ENCODE results near the gene HIF3A.
"Not testable (repeated sequence)": the region's sequence is repeated elsewhere in the genome, so short reads cannot be mapped to it uniquely, and the experiment has no call there.

The HIF3A gene

DNA sequence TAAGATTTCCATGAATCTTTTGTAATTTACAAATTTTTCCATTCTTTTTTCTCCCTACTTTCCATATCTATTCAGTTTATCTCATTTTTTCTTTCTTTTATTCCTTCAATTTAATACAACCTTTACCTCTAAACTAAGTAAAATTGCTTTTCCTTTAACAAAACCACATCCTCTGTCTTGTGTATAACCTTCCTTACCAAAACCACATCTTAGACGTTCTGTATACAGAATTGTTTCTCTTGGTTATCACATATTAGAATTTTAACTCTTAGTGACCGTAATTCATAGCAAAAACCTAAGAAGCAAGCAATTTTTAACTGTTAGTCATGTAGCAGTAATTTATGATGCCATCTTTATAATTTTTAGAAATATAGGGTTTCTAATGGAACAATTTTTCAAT lies 65.1 kb downstream of the HIF3A start:
- no peak for DNase-seq

DNA sequence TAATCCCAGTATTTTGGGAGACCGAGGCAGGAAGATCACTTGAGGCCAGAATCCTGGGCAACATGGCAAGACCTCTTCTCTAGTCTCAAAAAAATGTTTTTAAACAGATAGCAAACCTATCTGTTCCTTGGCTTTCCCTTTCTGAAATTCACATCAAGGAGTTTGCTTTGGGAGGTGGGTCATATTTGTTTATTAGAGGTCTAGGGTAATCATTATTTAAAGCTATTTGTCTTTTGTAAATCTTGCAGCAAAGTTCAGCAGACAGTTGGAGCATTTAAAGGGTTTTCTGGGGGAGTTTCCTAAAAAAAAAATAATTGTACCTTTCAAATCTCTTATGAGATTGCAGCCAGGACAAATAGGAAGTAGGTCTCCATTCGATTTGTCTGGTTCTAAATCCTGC lies 67.5 kb downstream of the HIF3A start:
- DNase-seq = no peak

- DNase-seq = no peak
These were observed 68.7 kb downstream of the HIF3A start for GRCh38 chr19:46365561-46365960.

- DNase-seq = no peak
These were observed 69.9 kb downstream of the HIF3A start for GRCh38 chr19:46366620-46367292.

DNA sequence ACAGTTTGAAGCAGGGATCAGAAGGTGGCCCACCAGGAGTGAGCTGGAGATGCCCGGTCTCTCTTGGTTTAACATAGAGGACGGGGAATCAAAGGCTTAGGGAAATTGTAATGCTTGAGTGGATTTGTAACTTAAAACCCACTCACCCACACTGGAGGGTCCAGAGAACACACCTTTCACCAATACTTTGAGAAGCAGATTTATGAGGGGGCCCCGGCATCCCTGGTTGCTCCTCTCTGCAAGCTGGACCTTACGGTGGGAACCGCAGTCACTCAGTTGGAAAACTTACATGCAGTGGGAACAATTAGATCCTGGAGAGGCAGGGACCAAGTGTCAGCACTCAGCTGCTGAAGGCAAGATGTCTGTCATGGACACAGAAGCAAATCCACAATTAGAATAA lies 70.6 kb downstream of the HIF3A start:
- no peak for DNase-seq

DNA sequence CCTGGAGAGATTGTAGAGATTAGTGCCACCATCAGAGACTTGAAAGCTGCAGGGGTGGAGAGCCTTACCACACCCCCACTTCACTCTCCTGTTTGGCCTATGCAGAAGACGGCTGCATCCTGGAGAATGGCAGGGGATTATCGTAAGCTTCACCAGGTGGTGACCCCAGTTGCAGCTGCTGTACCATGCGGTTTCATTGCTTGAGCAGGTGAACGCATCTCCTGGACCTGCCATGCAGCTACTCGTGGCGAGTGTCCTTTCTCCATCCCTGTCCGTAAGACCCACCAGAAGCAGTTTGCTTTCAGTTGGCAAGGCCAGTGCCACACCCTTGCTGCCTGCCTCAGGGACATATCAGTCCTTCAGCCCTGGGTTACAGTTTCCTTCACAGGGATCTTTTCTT lies 71.3 kb downstream of the HIF3A start:
- DNase-seq = no peak

DNA sequence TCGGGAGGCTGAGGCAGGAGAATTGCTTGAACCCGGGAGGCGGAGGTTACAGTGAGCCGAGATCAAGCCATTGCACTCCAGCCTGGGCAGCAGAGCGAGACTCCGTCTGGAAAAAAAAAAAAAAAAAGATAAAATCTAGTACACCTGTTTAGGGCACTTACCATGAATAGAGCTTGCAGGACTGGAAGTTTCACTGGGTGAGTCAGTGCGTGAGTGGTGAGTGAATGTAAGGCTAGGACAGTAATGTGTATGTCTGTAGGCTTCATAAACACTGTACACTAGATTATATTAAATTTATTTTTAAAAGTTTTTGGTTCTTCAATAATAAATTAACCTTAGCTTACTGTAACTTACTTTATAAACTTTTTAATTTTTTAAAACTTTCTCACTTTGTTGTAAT lies 73.0 kb downstream of the HIF3A start:
- no peak for DNase-seq

DNA sequence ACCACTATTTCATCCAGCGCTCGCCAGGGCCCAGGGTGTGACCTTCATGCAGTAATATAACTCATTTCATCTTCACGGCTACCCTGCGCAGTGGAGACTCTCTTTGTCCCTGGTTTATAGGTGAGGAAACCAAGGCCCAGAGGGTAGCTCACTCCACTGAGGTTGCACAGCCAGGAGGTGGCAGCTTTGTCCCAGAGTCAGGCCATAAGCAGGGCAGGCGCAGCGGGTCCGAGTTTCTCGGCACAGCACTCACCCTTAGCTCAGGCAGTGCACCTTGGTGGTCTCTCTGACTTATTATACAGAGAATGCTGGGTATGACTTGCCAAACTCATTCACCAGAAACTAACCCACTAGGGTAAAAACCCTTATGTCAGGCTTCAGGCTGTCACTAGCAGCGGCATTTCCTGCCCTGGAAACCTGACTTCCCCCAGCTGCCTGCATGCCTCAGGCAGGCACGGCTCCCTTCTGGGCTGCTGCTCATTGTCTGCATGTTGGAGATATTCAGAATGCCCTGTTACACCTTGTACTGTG lies 74.6 kb downstream of the HIF3A start:
- no peak for DNase-seq

DNA sequence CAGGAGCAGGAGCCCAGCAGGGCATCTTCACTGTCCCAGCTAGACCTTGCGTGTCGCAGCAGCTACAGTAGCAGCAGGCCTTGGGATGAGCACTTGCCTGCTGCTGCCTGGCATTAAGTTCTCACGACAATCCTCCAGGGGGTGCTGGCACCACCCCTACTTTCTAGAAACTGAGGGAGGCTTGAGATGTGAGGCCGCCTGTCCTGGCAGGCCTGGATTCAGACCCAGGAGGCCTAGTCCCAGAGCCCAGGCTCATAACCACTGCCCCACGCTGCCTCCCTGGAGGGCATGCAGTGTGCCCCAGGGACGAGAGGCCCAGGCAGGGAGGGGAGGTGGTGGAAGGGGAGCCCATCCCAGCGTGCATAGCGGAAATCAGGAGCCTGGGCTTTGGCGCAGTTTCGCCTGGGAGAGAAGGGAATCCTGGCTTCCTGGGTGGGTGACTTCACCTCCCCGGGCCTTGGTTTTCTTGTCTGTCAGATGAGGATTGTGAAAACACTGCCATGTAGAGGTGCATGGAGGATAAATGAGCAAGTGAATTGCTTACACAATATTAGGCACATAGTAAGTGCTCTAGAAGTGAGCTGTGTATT lies 76.2 kb downstream of the HIF3A start:
- DNase-seq = peak; percentile 33

GRCh38 chr19:46373491-46374359 lies 76.9 kb downstream of the HIF3A start:
- peak; percentile 97 for DNase-seq

GRCh38 chr19:46374536-46375475 lies 78.0 kb downstream of the HIF3A start:
- DNase-seq = no peak

DNA sequence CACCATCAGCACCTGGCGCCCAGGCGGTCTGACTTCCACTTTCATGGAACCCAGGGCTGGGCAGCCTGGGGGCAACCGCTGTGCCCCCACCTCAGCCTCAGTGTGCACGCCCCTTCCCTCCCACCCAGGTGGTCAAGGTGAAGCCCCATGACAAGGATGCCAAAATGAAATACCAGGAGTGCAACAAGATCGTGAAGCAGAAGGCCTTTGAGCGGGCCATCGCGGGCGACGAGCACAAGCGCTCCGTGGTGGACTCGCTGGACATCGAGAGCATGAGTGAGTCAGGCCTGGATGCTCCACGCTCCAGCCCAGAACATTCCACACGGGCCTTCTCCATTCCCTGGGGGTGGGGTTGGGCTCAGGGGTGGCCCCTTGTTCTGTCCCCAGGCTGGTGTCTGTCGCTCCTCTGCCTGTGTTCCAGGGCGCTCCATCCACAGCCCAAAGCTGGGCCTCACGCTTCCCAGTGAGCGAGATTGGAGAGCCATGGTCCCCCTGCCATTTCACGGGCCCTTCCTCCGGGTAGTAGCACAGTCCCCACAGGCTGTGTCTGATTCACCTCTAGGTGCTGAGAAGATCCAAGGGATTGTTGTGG lies 78.7 kb downstream of the HIF3A start:
- DNase-seq = not testable (repeated sequence)

DNA sequence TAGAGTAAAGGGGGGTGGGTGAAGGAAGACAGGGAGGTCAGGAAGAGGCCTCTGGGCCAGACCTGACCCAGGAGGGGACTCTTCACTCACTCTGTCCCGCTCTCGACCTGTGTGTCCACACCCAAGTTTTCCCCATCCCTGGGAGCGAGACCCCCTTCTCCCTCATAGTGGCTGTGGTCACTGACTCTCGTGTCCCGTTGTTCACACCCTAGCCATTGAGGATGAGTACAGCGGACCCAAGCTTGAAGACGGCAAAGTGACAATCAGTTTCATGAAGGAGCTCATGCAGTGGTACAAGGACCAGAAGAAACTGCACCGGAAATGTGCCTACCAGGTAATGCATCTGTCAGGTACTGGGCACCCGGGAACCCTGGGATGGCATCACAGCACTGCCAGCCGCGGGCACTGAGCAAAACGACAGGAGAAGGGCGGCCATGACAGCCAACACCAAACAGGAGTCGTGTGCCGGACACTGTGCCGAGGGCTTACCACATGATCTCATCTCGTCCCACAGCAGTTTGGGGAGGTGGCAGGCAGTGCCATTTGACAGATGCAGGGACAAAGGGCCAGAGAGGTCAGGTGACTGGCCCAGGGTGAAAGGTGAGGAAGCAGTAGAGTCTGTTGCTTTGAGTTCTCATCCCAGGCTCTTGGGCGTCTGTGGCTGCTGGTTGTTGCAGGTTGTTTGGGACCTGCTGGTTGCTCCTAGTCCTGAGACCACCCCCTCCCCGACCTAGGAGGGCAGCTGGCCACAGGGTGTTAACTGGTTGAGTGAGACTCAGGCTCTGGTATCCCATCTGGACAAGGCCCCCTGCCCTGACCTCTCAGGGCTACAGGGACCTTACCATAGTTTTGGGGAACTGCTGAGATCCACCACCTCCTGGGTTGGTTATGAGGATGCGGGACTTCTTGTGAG lies 79.7 kb downstream of the HIF3A start:
- DNase-seq = no peak

DNA sequence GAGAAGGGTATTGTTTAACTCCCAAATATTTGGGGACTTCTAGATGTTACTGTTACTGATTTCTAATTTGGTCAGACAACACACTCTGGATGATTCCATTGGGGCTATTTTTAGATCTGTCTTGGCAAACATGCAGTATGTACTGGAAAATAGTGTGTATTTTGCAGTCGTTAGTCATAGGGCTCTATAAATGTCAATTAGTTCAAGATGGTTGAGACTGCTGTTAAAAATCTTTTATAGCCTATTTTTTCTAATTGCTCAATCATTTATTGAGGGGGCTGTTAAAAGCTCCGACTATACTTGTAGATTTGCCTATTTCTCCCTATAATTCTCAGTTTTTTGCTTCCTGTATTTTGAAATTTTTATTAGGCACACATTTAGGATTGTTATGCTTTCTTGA lies 81.4 kb downstream of the HIF3A start:
- no peak for DNase-seq

DNA sequence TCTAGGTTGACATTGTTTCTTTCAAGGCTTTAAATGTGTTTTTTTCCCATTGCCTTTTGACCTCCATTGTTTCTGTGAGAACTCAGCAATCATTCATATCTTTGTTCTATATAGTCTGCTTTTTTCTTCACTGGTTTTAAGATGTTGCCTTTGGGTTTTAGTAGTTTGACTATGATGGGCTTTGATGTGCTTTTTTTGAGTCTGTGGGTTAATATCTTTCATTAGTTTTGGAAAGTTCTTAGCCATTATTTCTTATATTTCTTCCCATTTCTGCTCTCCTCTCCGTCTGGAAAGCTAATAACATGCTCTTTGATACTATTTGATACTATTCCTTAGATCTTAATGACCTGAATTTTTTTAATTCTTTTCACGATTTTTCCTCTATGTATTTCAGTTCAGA lies 83.8 kb downstream of the HIF3A start:
- no peak for DNase-seq

- DNase-seq = no peak
These were observed 84.5 kb downstream of the HIF3A start for GRCh38 chr19:46381346-46381745.

DNA sequence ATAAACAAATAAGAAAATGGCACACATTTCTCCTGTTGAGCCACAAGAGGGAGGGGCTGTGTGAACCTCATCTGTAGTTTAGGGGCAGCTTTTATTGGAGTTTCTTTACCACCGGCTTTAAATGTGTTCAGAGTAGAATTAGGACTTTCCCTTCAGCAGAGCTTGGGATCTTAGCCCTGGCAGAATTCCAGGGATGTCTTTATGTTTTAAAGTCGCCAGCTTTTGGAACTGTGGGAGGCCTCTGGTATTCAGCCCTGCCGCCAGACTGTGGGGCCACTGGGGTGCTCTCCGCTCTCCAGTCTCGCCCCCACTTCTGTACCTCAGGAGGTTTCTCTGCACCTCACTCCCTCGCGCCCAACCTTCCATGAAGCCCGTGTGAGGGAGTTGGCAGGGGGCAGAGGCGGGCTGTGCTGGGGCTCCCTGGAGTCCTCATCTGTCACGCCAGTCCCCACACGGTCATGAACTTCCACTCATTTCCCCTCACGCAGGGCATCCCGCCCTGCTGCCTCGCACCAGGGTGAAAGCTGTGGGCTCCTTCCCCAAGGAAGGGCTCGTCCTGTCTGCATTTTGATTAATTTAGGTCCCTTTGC lies 85.0 kb downstream of the HIF3A start:
- DNase-seq = no peak

DNA sequence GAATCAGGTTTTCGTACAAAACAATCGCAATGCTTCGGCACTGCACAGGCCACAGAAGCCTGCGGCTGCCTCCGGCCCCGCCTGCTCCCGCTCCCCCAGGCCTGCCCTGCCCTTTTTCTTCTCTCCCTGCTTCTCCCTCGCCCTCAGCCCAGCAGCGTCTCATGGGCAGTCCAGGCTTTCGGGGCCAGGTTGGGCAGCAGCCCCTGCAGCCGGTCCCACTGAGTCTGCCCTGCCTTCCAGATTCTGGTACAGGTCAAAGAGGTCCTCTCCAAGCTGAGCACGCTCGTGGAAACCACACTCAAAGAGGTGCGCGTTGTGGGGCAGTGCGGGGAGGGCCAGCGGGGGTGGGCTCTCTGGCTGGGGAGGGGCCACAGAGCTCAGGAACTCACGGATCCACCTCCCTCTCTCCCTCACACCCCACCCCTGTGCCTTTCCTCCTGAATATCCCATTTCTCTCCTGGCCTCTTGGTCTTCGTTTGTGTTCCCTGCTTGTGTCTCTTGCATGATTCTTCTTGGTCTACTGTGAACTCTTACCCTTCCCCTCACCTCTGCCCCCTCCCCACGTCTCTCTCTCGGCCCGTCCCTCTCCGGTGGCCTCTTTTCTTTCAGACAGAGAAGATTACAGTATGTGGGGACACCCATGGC lies 86.5 kb downstream of the HIF3A start:
- no peak for DNase-seq

- DNase-seq = no peak
These were observed 87.0 kb downstream of the HIF3A start for GRCh38 chr19:46383846-46384245.

- DNase-seq = no peak
These were observed 87.6 kb downstream of the HIF3A start for GRCh38 chr19:46384396-46384795.
